Mononuclear cell (primary cell): ENCODE data around the gene ZSWIM4. TPM values are rescaled to one million over a fixed set of nuclear protein-coding genes. Genes with fewer than 3 reads are reported as not detected.

Source experiments
- H3K27me3 ChIP-seq: 2 replicates; pipeline ENCODE4 v1.6.0; 2011; ENCODE audit warnings: low read length, control low read depth; ENCODE audit not compliant: insufficient read depth
- H3K4me1 ChIP-seq: 2 replicates; pipeline ENCODE4 v1.5.1; 2011; ENCODE audit warnings: mild to moderate bottlenecking, low read length, control low read depth; ENCODE audit not compliant: insufficient read depth
- H3K4me3 ChIP-seq: 2 replicates; pipeline ENCODE4 v1.5.1; 2011; ENCODE audit warnings: mild to moderate bottlenecking, low read length, moderate library complexity
- H3K9me3 ChIP-seq: 2 replicates; pipeline ENCODE4 v1.5.1; 2011; ENCODE audit warnings: low read depth, mild to moderate bottlenecking, control low read depth, low read length
- total RNA-seq: library from RNA; depleted of rRNA; stranded (reverse); fragments of >200 nt; gene quantifications from one replicate; pipeline ENCODE4 v1.2.3, GENCODE V29; 2012

The ZSWIM4 gene
- total RNA-seq, 1 donor: 1.5 TPM

- Histone ChIP-seq H3K9me3 (no peaks in the 10 kb centered on the region), H3K27me3 (no peaks in the 10 kb centered on the region), H3K4me3 (no peak overlapping the region), H3K4me1 (no peaks in the 10 kb centered on the region)
Measured at GRCh38 chr19:13817018-13817614, 21.9 kb downstream of the ZSWIM4 start.

DNA sequence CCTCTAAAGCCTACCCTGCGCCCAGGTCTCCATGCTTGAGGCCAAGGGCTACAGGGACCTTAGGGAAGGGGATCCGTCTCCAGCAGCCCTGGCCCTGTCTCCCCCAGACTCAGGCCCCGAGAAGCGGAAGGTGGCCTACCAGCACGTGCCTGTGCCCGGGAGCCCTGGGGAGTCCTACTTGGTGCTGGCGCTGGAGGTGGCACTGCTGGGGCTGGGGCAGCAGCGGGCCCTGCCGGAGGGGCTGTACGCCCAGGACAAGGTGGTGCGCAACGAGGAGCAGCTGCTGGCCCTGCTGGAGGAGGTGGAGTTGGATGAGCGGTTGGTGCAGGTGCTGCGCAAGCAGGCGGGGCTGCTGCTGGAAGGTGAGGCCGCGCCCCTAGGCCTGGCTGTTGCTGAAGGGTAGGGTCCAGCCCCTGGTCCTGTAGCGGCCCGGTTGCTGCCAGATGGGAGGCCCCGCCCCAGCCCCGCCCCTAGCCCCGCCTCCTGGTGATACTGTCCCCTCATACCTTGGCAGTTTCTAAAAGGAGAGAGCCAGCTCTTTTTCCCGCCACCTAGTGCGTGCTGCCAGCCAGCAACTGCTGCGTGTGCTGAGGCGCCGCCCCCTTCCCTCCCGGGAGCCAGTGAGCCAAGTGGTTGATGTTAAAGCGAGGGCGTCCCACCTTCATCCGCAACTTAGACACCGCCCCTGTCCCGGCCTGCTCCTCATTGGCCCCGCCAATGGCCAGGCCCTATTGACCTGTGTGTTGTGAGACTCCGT is 22.6 kb downstream of the ZSWIM4 start:
- Histone ChIP-seq H3K4me3 (no peak overlapping the region), H3K27me3 (no peaks in the 10 kb centered on the region), H3K4me1 (no peaks in the 10 kb centered on the region), H3K9me3 (no peaks in the 10 kb centered on the region)

DNA sequence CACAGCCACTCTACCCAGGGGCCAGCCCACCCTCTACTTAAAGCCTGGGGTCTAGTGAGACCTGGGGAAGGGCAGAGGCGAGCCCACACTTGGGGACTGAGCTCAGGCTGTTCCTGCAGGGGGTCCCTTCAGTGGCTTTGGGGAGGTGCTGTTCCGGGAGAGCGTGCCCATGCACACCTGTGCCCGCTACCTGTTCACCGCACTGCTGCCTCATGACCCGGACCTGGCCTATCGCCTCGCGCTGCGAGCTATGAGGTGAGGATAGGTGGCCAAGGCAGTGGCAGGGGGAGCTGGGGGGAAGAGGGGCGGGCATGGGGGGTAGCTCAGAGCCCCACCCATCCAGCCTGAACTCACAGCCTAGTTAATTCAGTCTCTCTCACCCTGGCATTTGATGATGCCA is 24.0 kb downstream of the ZSWIM4 start:
- no peaks in the 10 kb centered on the region for H3K9me3 ChIP-seq
- H3K4me1 ChIP-seq: no peaks in the 10 kb centered on the region
- no peak overlapping the region for H3K4me3 ChIP-seq
- no peaks in the 10 kb centered on the region for H3K27me3 ChIP-seq

DNA sequence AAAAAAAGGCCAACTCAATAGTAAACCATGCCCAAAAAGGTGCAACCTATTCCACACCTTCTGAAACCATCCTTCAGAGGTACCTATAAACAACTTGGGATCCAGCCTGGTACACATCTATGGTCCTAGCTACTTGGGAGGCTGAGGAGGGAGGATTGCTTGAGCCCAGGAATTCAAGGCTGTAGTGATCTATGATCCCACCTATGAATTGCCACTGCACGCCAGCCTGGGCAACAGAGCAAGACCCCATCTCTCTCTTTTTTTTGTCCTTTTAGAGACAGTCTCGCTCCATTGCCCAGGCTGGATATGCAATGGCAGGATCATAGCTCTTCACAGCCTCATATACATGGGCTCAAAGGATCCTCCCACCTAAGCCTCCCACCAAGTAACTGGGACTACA is 26.0 kb downstream of the ZSWIM4 start:
- H3K4me3 ChIP-seq: no peak overlapping the region
- no peaks in the 10 kb centered on the region for H3K9me3 ChIP-seq
- H3K27me3 ChIP-seq: no peaks in the 10 kb centered on the region
- H3K4me1 ChIP-seq: no peaks in the 10 kb centered on the region

GRCh38 chr19:13823256-13823655 is 28.0 kb downstream of the ZSWIM4 start:
- H3K27me3 ChIP-seq: no peaks in the 10 kb centered on the region
- no peaks in the 10 kb centered on the region for H3K9me3 ChIP-seq
- no peak overlapping the region for H3K4me3 ChIP-seq
- H3K4me1 ChIP-seq: no peaks in the 10 kb centered on the region

DNA sequence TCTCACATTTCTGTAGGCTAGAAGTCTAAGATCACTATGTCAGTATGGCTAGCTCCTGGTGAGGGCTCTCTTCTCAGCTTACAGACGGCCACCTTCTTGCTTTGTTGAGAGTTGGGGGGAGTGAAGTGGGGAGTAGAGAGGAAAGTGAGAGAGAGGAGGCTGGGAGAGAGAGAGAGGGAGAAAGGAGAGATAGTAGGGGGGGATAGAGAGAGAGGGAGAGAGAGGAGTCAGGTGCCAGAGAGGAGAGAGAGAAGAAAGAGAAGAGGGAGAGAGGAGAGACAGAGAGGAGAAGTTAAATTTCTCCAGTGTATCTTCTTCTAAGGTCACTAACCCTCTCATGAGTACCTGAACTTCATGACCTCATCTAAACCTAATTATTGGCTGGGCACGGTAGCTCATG is 28.7 kb downstream of the ZSWIM4 start:
- Histone ChIP-seq H3K4me3 (no peak overlapping the region), H3K9me3 (no peaks in the 10 kb centered on the region), H3K27me3 (no peaks in the 10 kb centered on the region), H3K4me1 (no peaks in the 10 kb centered on the region)

- H3K27me3 ChIP-seq: no peaks in the 10 kb centered on the region
- H3K9me3 ChIP-seq: no peaks in the 10 kb centered on the region
- H3K4me1 ChIP-seq: no peaks in the 10 kb centered on the region
- H3K4me3 ChIP-seq: no peak overlapping the region
Measured at GRCh38 chr19:13824703-13825102, 29.5 kb downstream of the ZSWIM4 start.

DNA sequence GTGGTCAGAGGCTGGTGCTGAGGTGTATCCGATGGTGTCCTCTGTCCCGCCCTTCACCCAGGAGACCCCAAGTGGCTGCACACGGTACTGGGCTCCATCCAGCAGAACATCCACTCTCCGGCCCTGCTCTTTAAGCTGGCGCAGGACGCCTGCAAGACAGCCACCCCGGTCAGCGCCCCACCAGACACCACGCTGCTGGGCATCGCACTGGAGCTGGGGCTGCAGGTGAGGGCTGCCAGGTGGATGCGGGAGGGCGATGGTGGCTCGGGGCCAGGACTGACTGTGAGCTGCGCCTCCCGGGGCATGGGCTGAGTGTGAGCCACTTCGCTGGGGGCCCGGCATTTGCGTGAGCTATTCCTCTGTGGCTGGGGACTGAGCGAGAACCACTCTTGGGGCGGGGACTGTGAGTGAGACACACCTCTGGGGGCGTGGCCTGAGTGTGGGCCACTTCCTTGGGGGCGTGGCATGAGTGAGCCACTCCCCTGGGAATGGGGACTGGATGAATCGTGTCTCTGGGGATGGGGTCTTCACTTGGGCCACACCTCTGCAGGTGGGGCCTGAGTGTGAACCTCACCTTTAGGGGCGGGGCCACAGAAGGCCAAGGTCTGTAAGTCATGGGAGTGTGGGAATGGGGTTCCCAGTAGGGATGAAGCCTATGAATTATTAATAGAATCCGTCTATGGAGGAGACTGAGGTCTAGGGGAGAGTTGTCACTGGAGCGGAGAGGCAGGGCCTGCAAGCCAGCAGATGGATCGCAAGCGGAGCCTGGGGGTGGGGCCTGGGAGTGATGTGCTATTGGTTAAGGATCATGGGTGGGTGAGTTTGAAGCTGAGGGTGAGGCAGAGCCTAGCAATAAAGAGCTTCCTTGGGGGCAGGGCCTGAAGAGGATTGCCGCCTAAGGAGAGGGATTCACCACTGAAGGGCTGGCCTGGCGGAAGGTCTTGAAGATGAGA is 30.5 kb downstream of the ZSWIM4 start:
- Histone ChIP-seq H3K9me3 (no peaks in the 10 kb centered on the region), H3K4me1 (no peaks in the 10 kb centered on the region), H3K4me3 (no peak overlapping the region)

DNA sequence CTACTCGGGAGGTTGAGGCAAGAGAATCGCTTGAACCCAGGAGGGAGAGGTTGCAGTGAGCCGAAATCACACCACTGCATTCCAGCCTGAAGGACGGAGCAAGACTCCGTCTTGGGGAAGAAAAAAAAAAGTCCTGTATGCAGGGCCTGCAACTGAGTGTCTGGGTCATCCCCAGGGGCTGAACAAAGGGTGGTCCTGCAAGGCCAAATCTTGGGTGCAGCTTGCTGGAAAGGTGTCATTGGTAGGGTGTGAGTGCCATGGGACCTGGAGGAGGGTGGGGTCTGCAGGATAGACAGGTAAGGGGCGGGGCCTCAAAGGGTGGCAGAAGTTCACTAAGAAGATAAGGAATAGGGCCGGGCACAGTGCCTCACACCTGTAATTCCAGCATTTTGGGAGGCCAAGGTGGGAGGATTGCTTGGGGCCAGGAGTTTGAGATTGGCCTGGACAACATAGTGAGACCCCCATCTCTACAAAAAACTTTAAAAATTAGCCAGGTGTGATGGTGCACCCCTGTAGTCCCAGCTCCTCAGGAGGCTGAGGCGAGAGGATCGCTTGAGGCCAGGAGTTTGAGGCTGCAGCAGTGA is 31.5 kb downstream of the ZSWIM4 start:
- Histone ChIP-seq H3K4me1 (no peaks in the 10 kb centered on the region), H3K27me3 (no peaks in the 10 kb centered on the region), H3K4me3 (no peak overlapping the region), H3K9me3 (no peaks in the 10 kb centered on the region)

More for the DNA sequence above, 30.5 kb downstream of the ZSWIM4 start:
- no peaks in the 10 kb centered on the region for H3K27me3 ChIP-seq

DNA sequence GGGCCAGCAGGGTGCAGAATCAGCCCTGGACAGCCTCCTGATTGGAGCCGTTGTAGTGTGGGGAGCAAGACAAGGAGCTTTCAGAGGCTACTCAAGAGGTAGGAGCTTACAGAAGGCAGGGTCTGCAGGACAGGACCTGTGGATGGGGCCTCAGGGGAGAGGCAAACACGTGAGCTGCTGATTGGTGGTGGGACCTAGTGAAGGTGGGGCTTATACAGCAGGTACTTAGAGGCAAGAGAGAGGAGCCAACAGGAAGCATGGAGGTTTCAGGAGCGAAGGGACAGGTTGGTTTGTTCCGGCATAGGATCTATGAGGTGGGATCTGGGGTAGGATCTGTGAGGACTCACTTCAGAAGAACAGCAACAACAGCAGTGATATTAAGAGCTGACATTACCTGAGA is 32.4 kb downstream of the ZSWIM4 start:
- Histone ChIP-seq H3K27me3 (no peaks in the 10 kb centered on the region), H3K9me3 (no peaks in the 10 kb centered on the region), H3K4me1 (no peaks in the 10 kb centered on the region), H3K4me3 (no peak overlapping the region)

GRCh38 chr19:13830114-13830740 is 35.0 kb downstream of the ZSWIM4 start:
- Histone ChIP-seq H3K9me3 (no peaks in the 10 kb centered on the region), H3K4me1 (peaks cover 23% of the 10 kb centered on the region), H3K27me3 (no peaks in the 10 kb centered on the region), H3K4me3 (no peak overlapping the region)

DNA sequence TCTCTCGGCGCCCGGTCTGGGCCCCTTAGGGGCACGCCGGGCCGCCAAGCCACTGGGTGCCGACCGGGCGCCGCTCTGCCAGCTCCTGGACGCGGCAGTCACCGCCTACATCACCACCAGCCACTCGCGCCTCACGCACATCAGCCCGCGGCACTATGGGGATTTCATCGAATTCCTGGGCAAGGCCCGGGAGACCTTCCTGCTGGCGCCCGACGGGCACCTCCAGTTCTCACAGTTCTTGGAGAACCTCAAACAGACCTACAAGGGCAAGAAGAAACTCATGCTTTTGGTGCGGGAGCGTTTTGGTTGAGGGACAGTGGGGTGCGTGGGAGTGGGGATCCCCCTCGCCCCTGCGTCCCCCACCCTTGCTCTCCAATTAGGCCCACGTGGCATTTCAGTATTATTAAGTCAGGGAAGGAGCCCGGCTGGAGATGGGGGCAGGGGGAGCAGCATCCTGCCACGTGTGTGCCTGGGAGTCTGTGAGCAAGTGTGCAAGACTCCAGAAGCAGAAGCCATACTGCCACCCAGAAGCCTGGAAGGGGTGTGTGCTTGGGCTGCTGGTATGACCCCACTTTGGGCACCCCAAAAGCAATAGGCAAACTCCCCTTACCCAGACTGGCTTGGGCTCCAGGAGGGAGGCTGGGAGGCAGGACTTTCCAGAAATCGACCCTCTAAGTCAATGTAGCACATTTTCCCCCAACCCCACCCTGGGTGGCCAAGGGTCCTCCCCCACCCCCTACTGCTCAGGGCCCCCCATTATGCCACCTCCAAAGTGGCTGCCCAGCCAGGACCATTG is 35.7 kb downstream of the ZSWIM4 start:
- Histone ChIP-seq H3K9me3 (no peaks in the 10 kb centered on the region), H3K27me3 (no peaks in the 10 kb centered on the region), H3K4me3 (no peak overlapping the region)

DNA sequence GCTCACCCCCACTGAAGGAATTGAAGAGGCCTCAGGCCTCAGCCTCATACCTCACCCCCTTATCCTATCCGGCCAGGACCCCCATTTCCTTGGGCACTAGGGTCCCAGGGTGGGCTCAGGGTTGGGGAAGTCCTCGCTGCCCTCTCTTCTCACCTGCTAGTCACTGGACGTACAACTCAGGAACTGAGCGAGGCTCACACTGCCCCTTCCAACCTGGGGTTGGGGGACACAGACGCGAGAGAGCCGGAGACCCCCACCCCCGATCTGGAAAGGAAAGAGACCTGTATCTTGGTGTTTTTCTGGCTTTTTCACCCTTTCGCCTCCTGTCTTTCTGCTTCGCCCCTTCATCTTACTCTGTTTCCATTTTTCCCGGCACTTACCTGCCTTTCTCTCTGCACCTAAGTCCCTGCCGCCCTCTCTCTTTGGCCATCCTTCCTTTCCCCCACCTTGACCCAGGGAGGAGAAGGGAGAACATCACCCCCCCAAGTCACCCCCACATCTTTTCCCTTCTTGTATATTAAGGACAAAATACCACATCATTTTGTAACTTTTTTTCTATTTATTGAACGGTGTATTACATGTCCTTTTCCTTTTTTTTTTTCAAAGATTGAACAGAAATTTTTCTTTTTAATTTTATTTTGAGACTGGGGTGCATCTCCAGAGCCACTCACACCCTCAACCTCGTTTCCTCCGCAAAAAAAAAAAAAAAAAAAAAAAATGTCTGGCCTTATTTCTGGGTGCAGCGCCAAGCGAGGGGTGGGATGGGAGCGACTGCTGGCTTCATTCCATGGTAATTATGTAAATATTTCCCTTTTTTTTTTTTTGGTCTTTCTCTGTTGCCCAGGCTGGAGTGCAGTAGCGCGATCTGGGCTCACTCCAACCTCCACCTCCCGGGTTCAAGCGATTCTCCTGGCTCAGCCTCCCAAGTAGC is 36.6 kb downstream of the ZSWIM4 start:
- Histone ChIP-seq H3K4me3 (no peak overlapping the region), H3K9me3 (no peaks in the 10 kb centered on the region), H3K4me1 (peaks cover 39% of the 10 kb centered on the region)

More for the DNA sequence above, 35.7 kb downstream of the ZSWIM4 start:
- H3K4me1 ChIP-seq: peaks cover 31% of the 10 kb centered on the region

More for the DNA sequence above, 36.6 kb downstream of the ZSWIM4 start:
- no peaks in the 10 kb centered on the region for H3K27me3 ChIP-seq
